MM.1S (cell line): ENCODE results near the gene RWDD2A.

Experiments
- CTCF ChIP-seq: fragments of 300-600 bp; sonication (generic); IDR thresholded peaks from 2 replicates; pipeline ENCODE4 v1.5.1; 2016; ENCODE audit warnings: antibody characterized with exemption, low read length, mixed read lengths
- EZH2 ChIP-seq: fragments of 300-600 bp; sonication (generic); optimal IDR thresholded peaks from 2 replicates; pipeline ENCODE3; 2017; ENCODE audit warnings: low read depth, mild to moderate bottlenecking, antibody characterized with exemption, low read length, mixed read lengths

GRCh38 chr6:83152913-83153312, 40.2 kb upstream of the RWDD2A start:
- TF ChIP-seq CTCF (no peak), EZH2 (no peak)
